ENCODE results near the gene ANXA10.
A peak's percentile ranks its signal among the peaks of the same experiment; 100 is the strongest.

ANXA10 gene

DNA sequence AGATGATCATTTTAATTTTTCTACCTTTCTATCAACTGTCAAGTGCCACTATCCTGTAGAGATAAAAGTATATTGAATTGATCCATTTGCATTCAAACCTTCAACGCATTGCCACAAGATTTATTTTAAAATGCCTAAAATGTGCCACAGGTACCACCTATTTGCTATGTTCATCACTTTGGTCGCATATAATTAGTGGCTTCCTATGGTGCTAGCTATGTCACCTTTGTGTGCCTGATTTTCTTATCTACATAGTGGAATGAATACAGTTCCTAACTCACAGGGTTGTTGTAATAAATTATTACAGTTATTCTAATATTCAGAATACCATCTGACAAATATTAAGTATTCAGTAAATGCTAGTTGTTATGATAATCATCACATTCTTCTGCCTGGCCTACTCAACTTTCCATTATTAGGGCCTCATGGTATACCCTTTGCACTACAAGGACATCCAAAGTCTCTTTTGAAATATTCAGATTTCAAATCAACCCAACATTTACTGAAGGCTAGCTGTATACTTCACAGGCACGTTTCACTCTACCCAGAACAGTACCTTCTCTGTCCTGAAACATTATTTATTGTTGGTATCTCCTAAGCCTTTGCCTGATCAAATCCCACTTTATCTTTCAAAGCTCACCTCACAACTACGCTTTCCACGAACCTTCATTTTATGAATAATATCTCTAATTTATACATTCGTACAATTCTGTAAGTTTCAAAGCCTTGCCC lies 62.4 kb downstream of the ANXA10 start:
- TF ChIP-seq GATA1 (IDR thresholded peaks at IDR 0.05; ENCODE audit: low read depth, low read length) (no peak), POLR2A (IDR thresholded peaks at IDR 0.05; ENCODE audit: low read length) (no peak)
- DNase-seq: no peak

DNA sequence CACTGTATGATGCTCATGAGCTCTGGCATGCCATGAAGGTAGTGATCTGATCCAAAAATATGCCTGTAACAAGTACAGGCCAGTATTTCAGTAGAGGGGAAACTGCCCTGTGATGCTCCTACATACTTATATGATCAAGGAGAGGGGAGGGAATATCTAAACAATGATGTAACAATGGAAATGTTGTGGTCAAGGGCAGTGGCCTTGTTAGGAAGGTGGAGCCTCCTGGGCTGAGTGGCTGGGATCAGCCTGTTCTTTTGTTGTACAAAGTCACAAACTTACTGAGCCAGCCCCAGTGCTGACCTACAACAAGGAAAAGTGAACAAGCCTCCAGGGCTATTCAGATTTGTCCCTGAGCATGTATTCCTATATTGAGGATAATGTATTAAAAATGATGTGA lies 70.3 kb downstream of the ANXA10 start:
- TF ChIP-seq GATA1 (IDR thresholded peaks at IDR 0.05; ENCODE audit: low read depth, low read length): no peak
- TF ChIP-seq POLR2A (IDR thresholded peaks at IDR 0.05; ENCODE audit: low read length): no peak
- no peak for DNase-seq

GRCh38 chr4:168163106-168163505 lies 70.8 kb downstream of the ANXA10 start:
- DNase-seq: no peak
- no peak for TF ChIP-seq POLR2A (IDR thresholded peaks at IDR 0.05; ENCODE audit: low read length)

GRCh38 chr4:168164045-168164444 lies 71.7 kb downstream of the ANXA10 start:
- TF ChIP-seq GATA1 (IDR thresholded peaks at IDR 0.05; ENCODE audit: low read depth, low read length) (no peak), POLR2A (IDR thresholded peaks at IDR 0.05; ENCODE audit: low read length) (no peak)
- DNase-seq: no peak

GRCh38 chr4:168164915-168165548 lies 72.7 kb downstream of the ANXA10 start:
- no peak for DNase-seq
- no peak for TF ChIP-seq POLR2A (IDR thresholded peaks at IDR 0.05; ENCODE audit: low read length)
- no peak for TF ChIP-seq GATA1 (IDR thresholded peaks at IDR 0.05; ENCODE audit: low read depth, low read length)

- DNase-seq: no peak
- TF ChIP-seq GATA1 (IDR thresholded peaks at IDR 0.05; ENCODE audit: low read depth, low read length): no peak
Measured at GRCh38 chr4:168167714-168168284, 75.5 kb downstream of the ANXA10 start.

DNA sequence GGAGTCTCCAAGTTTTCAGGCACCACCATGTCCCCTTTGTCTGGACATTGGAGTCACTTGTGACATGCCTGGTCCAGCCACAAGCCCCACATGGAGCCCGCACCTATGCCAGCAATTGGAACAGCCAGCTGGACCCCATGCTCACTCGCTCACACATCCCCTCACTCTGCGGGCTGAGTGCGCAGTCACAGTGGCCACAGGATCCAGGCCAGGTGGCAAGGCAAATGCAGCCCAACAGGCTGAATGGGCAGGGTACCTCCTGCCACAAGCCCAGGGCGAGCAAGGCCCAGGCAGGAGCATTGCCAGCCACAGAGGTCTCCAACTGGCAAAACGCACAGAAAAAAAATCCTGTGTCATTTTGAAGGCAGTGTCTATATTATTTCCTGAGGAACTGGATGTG lies 82.0 kb downstream of the ANXA10 start:
- DNase-seq: no peak
- no peak for TF ChIP-seq GATA1 (IDR thresholded peaks at IDR 0.05; ENCODE audit: low read depth, low read length)
- no peak for TF ChIP-seq POLR2A (IDR thresholded peaks at IDR 0.05; ENCODE audit: low read length)

GRCh38 chr4:168177546-168178149 lies 85.3 kb downstream of the ANXA10 start:
- no peak for TF ChIP-seq GATA1 (IDR thresholded peaks at IDR 0.05; ENCODE audit: low read depth, low read length)
- no peak for TF ChIP-seq POLR2A (IDR thresholded peaks at IDR 0.05; ENCODE audit: low read length)
- DNase-seq: no peak

DNA sequence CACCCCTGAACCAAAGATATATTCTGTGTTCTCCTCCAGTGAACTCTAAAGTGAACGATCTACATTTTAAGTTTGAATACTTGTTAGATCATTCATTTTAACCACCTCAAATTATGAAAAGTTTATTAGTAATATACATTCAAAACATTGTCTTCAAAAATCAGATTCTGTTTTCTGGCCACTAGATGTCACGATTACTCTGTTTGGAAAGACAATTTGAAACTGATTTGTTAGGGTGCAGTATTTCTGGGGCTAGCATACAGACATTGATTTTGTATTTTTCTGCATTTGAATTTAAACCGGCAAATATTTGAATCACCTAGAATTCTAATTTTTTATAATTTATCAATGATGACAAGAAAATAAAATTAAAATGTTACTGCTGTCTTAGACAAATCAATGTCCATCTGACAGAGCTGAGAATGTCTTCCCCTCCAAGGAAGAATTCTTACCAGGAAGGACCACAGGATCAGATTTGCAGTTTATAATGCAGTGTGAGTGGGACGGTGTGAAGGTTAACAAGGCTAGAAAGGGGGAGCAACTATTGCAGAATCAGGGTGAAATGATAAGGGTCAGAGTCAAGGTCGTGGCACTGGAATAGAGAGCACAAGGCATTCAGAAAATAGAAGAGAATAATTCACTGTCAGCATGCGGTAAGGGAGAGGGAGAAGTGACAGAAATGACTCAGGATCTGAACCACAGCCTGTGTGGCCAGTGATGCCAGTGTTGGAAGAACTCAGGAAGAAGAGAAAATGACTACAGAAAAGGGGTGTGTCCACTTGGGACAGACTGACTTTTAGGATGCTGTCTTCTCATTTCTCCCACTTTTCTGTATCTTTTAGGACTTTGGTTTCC lies 91.6 kb downstream of the ANXA10 start:
- DNase-seq: peak; percentile 62 to 77
- TF ChIP-seq POLR2A (IDR thresholded peaks at IDR 0.05; ENCODE audit: low read length): no peak
- no peak for TF ChIP-seq GATA1 (IDR thresholded peaks at IDR 0.05; ENCODE audit: low read depth, low read length)

- DNase-seq: no peak
- no peak for TF ChIP-seq GATA1 (IDR thresholded peaks at IDR 0.05; ENCODE audit: low read depth, low read length)
- no peak for TF ChIP-seq POLR2A (IDR thresholded peaks at IDR 0.05; ENCODE audit: low read length)
Measured at GRCh38 chr4:168188754-168189153, 96.4 kb downstream of the ANXA10 start.

DNA sequence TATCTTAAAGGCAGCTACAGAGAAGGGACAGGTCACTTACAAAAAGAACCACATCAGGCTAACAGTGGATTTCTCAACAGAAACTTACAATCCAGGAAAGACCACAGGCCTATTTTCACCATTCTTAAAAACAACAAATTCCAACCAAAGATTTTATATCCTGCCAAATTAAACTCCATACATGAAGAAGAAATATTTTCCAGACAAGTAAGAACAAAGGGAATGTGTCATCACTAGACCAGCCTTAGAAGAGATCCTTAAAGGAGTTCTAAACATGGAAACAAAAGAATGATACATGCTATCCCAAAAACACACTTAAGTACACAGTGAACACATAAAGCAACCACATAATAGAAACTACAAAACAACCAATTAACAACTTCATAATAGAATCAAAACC lies 105.6 kb downstream of the ANXA10 start:
- no peak for DNase-seq
- TF ChIP-seq GATA1 (IDR thresholded peaks at IDR 0.05; ENCODE audit: low read depth, low read length): no peak
- TF ChIP-seq POLR2A (IDR thresholded peaks at IDR 0.05; ENCODE audit: low read length): no peak

- no peak for TF ChIP-seq GATA1 (IDR thresholded peaks at IDR 0.05; ENCODE audit: low read depth, low read length)
- TF ChIP-seq POLR2A (IDR thresholded peaks at IDR 0.05; ENCODE audit: low read length): no peak
- DNase-seq: no peak
Measured at GRCh38 chr4:168199260-168199957, 107.1 kb downstream of the ANXA10 start.

DNA sequence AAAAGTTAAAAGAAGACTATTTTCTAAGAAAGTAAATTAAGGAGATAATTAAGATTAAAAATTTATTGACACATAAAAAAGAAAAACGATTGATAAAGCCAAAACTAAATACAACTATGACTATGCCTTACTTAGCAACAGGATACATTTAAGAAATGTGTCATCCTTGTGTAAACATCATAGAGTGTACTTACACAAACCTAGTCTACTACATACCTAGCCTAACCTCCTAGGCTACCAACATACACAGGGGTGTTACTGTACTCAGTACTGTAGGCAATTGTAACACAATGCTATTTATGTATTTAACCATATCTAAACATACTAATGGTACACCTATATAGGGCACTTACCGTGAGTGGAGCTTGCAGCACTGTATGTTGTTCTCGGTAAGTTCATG lies 108.3 kb downstream of the ANXA10 start:
- no peak for TF ChIP-seq GATA1 (IDR thresholded peaks at IDR 0.05; ENCODE audit: low read depth, low read length)
- TF ChIP-seq POLR2A (IDR thresholded peaks at IDR 0.05; ENCODE audit: low read length): no peak
- no peak for DNase-seq
